ENCODE results near the gene CCL20.

CCL20 gene

GRCh38 chr2:227793148-227793712 is 20.4 kb upstream of the CCL20 start:
- H3K27ac ChIP-seq (ENCODE audit: extremely low read depth, low read depth, low read length), result no peak overlapping the region
- H3K4me1 ChIP-seq (ENCODE audit: control insufficient read depth, insufficient read depth, low read length), result no peaks in the 10 kb centered on the region
- no peaks in the 10 kb centered on the region for H3K9me3 ChIP-seq (ENCODE audit: control insufficient read depth, insufficient read depth, low read depth, low read length)
- H3K4me3 ChIP-seq (ENCODE audit: low read depth, low read length), result no peak overlapping the region
- no peaks in the 10 kb centered on the region for H3K36me3 ChIP-seq (ENCODE audit: control insufficient read depth in 2 of 2, insufficient read depth in 1 of 2, low read length in 2 of 2)
- ChIA-PET POLR2A (no interaction called here), CTCF (interaction anchor here (0.9 to 1.7 kb wide), 3 partner anchors 22 to 69 kb away, joined by 3 to 4 read pairs (median 4); no protein-coding TSS in a partner anchor)
- TF ChIP-seq RBAK (tag by site-specific recombination; IDR thresholded peaks at IDR 0.05), result no peak
- no peak for TF ChIP-seq ZNF513 (tag by site-specific recombination; IDR thresholded peaks at IDR 0.05)
- TF ChIP-seq ZNF146 (tag by site-specific recombination; IDR thresholded peaks at IDR 0.05), result no peak
- TF ChIP-seq GLI2 (tag by site-specific recombination; IDR thresholded peaks at IDR 0.05; ENCODE audit: borderline replicate concordance, low read depth), result no peak
- TF ChIP-seq ZNF335 (tag by site-specific recombination; conservative IDR thresholded peaks at IDR 0.05), result no peak
- no peak for TF ChIP-seq ZNF292 (tag by site-specific recombination; IDR thresholded peaks at IDR 0.05; ENCODE audit: borderline replicate concordance, low read depth)
- TF ChIP-seq BCL11B (tag by site-specific recombination; IDR thresholded peaks at IDR 0.05; ENCODE audit: low read depth), result no peak
- no peak for TF ChIP-seq GLIS2 (tag by site-specific recombination; IDR thresholded peaks at IDR 0.05)
- no peak for TF ChIP-seq ZNF211 (tag by site-specific recombination; IDR thresholded peaks at IDR 0.05; ENCODE audit: low read depth)
- no peak for TF ChIP-seq ZNF114 (tag by site-specific recombination; IDR thresholded peaks at IDR 0.05)
- no peak for TF ChIP-seq ZNF571 (tag by site-specific recombination; IDR thresholded peaks at IDR 0.05)
- no peak for TF ChIP-seq ZBTB10 (tag by site-specific recombination; IDR thresholded peaks at IDR 0.05)
- no peak for TF ChIP-seq ZNF488 (tag by site-specific recombination; IDR thresholded peaks at IDR 0.05)
- TF ChIP-seq CTCF (tag by site-specific recombination; IDR thresholded peaks at IDR 0.05), result no peak
- no peak for TF ChIP-seq ZNF423 (tag by site-specific recombination; IDR thresholded peaks at IDR 0.05)
- TF ChIP-seq ZNF791 (tag by site-specific recombination; IDR thresholded peaks at IDR 0.05), result no peak
- TF ChIP-seq ZNF830 (tag by site-specific recombination; IDR thresholded peaks at IDR 0.05; ENCODE audit: low read depth), result no peak
- no peak for TF ChIP-seq HOXA7 (CRISPR knock-in tag; IDR thresholded peaks at IDR 0.05; ENCODE audit: borderline replicate concordance)
- no peak for TF ChIP-seq ZNF501 (tag by site-specific recombination; IDR thresholded peaks at IDR 0.05)
